Suprapubic skin (tissue), 4 donors: Measurements from ENCODE around the gene SPCS3.
A peak's percentile ranks its signal among the peaks of the same experiment; 100 is the strongest.

Experiments used
- EP300 ChIP-seq: sonication (generic); formaldehyde crosslinking; IDR thresholded peaks from one replicate; pipeline ENCODE4 v1.6.1; 2017; ENCODE audit warnings: antibody characterized with exemption
- POLR2A ChIP-seq, 2 donors: fragments of 450-650 bp; IDR thresholded peaks; one replicate each; pipeline ENCODE4 v1.6.1; 2017; ENCODE audit warnings: antibody characterized with exemption in 2 of 2, mild to moderate bottlenecking in 2 of 2, moderate library complexity in 2 of 2
- POLR2AphosphoS5 ChIP-seq, 3 donors: sonication (generic); formaldehyde crosslinking; IDR thresholded peaks; one replicate each; pipeline ENCODE4 v1.6.1; 2017; ENCODE audit warnings: antibody characterized with exemption in 3 of 3
- TF ChIP-seq, protein P1 (sequence below), 2 donors: fragments of 200-600 bp in 1 of 2; fragments of 450-650 bp in 1 of 2; sonication (generic) in 1 of 2; IDR thresholded peaks; one replicate each; pipeline ENCODE4 v1.5.1; 2016 to 2019; ENCODE audit warnings: antibody characterized with exemption in 2 of 2, mild to moderate bottlenecking in 1 of 2, moderate library complexity in 1 of 2

DNA sequence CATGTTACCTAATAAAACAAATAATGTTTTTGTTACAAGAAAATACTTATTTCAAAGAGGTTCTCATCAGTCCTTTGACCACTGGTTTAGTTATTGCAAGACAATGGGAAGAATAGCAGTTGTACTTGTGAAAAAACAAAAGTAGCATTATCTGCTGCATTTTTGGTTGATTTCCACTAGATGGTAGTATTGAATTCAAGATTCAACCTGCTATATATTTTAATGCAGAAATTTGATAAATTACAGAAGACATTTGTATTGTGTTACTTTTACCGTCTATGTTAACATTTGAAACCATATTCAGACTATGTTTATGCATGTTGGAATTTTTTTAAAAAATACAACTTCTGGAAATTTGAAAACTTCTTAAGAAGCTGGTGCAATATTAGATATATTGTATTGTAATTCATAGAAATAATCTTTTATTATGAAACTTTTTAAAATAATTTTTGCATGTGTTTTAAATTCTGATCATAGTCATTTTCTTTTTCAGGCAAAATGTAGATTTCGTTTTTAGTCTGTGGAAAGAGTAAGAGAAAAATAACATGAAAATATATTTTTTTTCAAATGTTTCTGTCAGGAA is 56.4 kb downstream of the SPCS3 start:
- TF ChIP-seq, protein P1, sequence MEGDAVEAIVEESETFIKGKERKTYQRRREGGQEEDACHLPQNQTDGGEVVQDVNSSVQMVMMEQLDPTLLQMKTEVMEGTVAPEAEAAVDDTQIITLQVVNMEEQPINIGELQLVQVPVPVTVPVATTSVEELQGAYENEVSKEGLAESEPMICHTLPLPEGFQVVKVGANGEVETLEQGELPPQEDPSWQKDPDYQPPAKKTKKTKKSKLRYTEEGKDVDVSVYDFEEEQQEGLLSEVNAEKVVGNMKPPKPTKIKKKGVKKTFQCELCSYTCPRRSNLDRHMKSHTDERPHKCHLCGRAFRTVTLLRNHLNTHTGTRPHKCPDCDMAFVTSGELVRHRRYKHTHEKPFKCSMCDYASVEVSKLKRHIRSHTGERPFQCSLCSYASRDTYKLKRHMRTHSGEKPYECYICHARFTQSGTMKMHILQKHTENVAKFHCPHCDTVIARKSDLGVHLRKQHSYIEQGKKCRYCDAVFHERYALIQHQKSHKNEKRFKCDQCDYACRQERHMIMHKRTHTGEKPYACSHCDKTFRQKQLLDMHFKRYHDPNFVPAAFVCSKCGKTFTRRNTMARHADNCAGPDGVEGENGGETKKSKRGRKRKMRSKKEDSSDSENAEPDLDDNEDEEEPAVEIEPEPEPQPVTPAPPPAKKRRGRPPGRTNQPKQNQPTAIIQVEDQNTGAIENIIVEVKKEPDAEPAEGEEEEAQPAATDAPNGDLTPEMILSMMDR (IDR thresholded peaks at IDR 0.05): peak in 1 of 2 donors; percentile 23
- TF ChIP-seq POLR2A (IDR thresholded peaks at IDR 0.05): no peak
- TF ChIP-seq POLR2AphosphoS5 (IDR thresholded peaks at IDR 0.05): no peak
- no peak for TF ChIP-seq EP300
